K562 (cell line): ENCODE results near the gene IPCEF1. TPM values are rescaled to one million over a fixed set of nuclear protein-coding genes. Genes with fewer than 3 reads are reported as not detected.

Experiments used
- ATF1 ChIP-seq, 2 experiments: fragments of 450-650 bp in 1 of 2; IDR thresholded peaks; 2 replicates each; pipeline ENCODE4 v1.6.1; 2016; ENCODE audit warnings: missing compliant biosample characterization in 1 of 2, missing genetic modification characterization in 1 of 2
- CREB1 ChIP-seq, 2 experiments: sonication (generic) in 1 of 2; formaldehyde crosslinking in 1 of 2; IDR thresholded peaks; 2 replicates each; pipeline versions ENCODE4 v1.6.1 to v1.8.0; 2012 to 2022; ENCODE audit warnings: inconsistent platforms in 1 of 2, mild to moderate bottlenecking in 1 of 2, missing genetic modification reagents in 1 of 2, moderate library complexity in 1 of 2
- GATA2 ChIP-seq: sonication (generic); formaldehyde crosslinking; IDR thresholded peaks from 2 replicates; pipeline ENCODE4 v1.4.0; 2020; ENCODE audit warnings: mild to moderate bottlenecking, missing genetic modification reagents
- L3MBTL2 ChIP-seq: fragments of 450-650 bp; IDR thresholded peaks from 2 replicates; pipeline ENCODE4 v1.6.1; 2016; ENCODE audit warnings: mild to moderate bottlenecking, moderate library complexity
- MAFF ChIP-seq: IDR thresholded peaks from 2 replicates; pipeline ENCODE4 v1.6.1; 2012; ENCODE audit warnings: low read length, improper control_type of control experiment
- NBN ChIP-seq: fragments of 450-650 bp; IDR thresholded peaks from 2 replicates; pipeline ENCODE4 v1.6.1; 2016; ENCODE audit warnings: low read depth, mild to moderate bottlenecking
- POLR3G ChIP-seq: IDR thresholded peaks from 2 replicates; pipeline ENCODE4 v1.6.1; 2011; ENCODE audit not compliant: insufficient read length, insufficient replicate concordance; ENCODE audit errors: extremely low read depth
- RFX1 ChIP-seq: fragments of 450-650 bp; IDR thresholded peaks from 2 replicates; pipeline ENCODE4 v1.6.1; 2016; ENCODE audit warnings: mild to moderate bottlenecking, moderate library complexity
- SP1 ChIP-seq: sonication (generic); formaldehyde crosslinking; IDR thresholded peaks from 2 replicates; pipeline ENCODE4 v1.8.1; 2022; ENCODE audit warnings: mild to moderate bottlenecking, missing genetic modification reagents
- ZFP30 ChIP-seq: fragments of 250-450 bp; sonication (Bioruptor Pico); IDR thresholded peaks from 2 replicates; pipeline ENCODE4 v1.8.0; 2022; ENCODE audit warnings: moderate library complexity, mild to moderate bottlenecking, inconsistent platforms, borderline replicate concordance
- ZNF184 ChIP-seq: sonication (generic); formaldehyde crosslinking; IDR thresholded peaks from 2 replicates; pipeline ENCODE4 v1.5.0; 2020; ENCODE audit warnings: missing genetic modification reagents
- ZNF316 ChIP-seq: fragments of 450-650 bp; IDR thresholded peaks from 2 replicates; pipeline ENCODE4 v1.6.1; 2016
- ZSCAN29 ChIP-seq: fragments of 450-650 bp; IDR thresholded peaks from 2 replicates; pipeline ENCODE4 v1.6.1; 2017
- polyA plus RNA-seq, 8 experiments: library from polyadenylated mRNA; depleted of rRNA in 4 of 8; stranded (reverse) in 5 of 8; unstranded in 3 of 8; fragments of >200 nt; fragmentation: Nextera tagmentation in 2 of 8; fragmentation: Illumina TruSeq in 1 of 8; extraction: Ambion mirVana in 2 of 8; extraction: Trizol in 1 of 8; gene quantifications; 2 replicates each; pipeline versions ENCODE4 v1.2.1 to v1.2.3, GENCODE V29; 2011 to 2014; ENCODE audit warnings: inconsistent platforms in 1 of 8, missing spikeins in 1 of 8
- total RNA-seq, 7 experiments: library from RNA; depleted of rRNA in 6 of 7; stranded (reverse); fragments of >200 nt in 6 of 7; fragmentation: Illumina TruSeq in 2 of 7; extraction: Trizol in 2 of 7; gene quantifications; 2 replicates each; pipeline versions ENCODE4 v1.2.1 to v1.2.3, GENCODE V29; 2011 to 2021; ENCODE audit warnings: low replicate concordance in 1 of 7
- TF ChIP-seq, protein P1 (sequence below): sonication (generic); formaldehyde crosslinking; IDR thresholded peaks from 2 replicates; pipeline ENCODE4 v1.8.1; 2023; ENCODE audit warnings: mild to moderate bottlenecking, missing genetic modification reagents, moderate library complexity
- TF ChIP-seq, protein P2 (sequence below): fragments of 450-650 bp; IDR thresholded peaks from 2 replicates; pipeline ENCODE4 v1.6.1; 2018; ENCODE audit warnings: mild to moderate bottlenecking, low read depth; ENCODE audit not compliant: partially characterized antibody
- TF ChIP-seq, protein P3 (sequence below): sonication (generic); formaldehyde crosslinking; IDR thresholded peaks from 2 replicates; pipeline ENCODE4 v1.8.1; 2023; ENCODE audit warnings: mild to moderate bottlenecking, missing genetic modification reagents
- TF ChIP-seq, protein P4 (sequence below), 2 experiments: IDR thresholded peaks; 2 replicates each; pipeline ENCODE4 v1.6.1; 2011; ENCODE audit warnings: borderline replicate concordance in 1 of 2, control low read depth in 1 of 2, low read depth in 1 of 2, low read length in 1 of 2, mild to moderate bottlenecking in 1 of 2, mixed read lengths in 1 of 2, moderate library complexity in 1 of 2; ENCODE audit not compliant: insufficient read depth in 1 of 2, insufficient read length in 1 of 2, poor library complexity in 1 of 2, severe bottlenecking in 1 of 2; ENCODE audit errors: extremely low read depth in 1 of 2
- TF ChIP-seq, protein P5 (sequence below): fragments of 450-650 bp; IDR thresholded peaks from 2 replicates; pipeline ENCODE4 v1.6.1; 2017; ENCODE audit warnings: antibody characterized with exemption

Gene IPCEF1
- total and polyA plus RNA-seq, 9 of the 15 experiments (the other 6 are each of a cell fraction or from before 2014, with no cell fraction given), result 0.14 to 0.18 TPM; not detected in 7

DNA sequence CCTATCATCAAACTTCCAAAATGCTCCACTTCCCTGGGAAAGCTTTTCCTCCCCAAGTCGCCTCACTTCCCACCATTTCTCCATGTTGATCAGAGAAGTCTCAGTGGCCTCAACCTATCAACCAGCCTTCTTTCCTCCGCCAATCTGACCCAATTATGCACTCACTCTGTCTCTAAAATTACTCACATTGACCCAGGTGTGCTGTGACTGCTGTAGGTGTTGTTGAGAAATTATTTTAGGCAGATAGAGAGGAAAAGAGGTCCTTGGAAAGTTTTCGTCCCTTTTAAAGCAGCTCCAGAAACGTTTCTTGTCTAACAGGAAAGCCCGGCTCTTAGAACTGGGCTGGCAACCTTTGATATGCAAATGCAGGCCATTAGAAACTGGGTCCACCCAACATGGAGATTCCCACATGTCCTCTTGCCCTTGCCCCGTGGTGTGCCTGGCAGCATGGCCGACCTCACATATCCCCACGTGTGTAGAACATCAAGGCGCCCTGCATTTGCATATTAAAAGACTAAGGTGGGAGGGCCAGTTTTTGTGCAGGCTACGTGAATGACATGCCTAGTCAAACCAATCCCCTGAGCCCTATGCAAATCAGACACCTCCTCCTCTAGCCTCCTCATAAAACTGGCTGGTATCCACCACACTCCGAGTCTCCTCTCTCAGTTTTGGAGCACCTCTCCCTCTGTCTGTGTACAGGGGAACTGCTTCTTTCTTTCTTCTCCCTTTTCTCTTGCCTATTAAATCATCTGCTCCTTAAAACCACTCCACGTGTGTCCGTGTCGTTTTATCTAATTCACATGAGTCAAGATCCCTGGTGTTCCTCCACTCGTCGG, 12.9 kb downstream of the IPCEF1 start (continued):
- no peak for TF ChIP-seq CREB1 (IDR thresholded peaks at IDR 0.05)
- TF ChIP-seq CREB1 (CRISPR knock-in tag; IDR thresholded peaks at IDR 0.05), result 0 out of 2 replicates have a peak, but pooled peaks have one; percentile 26
- TF ChIP-seq, protein P1, sequence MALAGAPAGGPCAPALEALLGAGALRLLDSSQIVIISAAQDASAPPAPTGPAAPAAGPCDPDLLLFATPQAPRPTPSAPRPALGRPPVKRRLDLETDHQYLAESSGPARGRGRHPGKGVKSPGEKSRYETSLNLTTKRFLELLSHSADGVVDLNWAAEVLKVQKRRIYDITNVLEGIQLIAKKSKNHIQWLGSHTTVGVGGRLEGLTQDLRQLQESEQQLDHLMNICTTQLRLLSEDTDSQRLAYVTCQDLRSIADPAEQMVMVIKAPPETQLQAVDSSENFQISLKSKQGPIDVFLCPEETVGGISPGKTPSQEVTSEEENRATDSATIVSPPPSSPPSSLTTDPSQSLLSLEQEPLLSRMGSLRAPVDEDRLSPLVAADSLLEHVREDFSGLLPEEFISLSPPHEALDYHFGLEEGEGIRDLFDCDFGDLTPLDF, result peak; percentile 39; the same call in 1 of the 2 replicates
- TF ChIP-seq L3MBTL2, result no peak
- no peak for TF ChIP-seq RFX1
- no peak for TF ChIP-seq ATF1 (CRISPR knock-in tag; IDR thresholded peaks at IDR 0.05)
- 0 out of 2 replicates have a peak, but pooled peaks have one; percentile 42 for TF ChIP-seq ATF1 (tag; IDR thresholded peaks at IDR 0.05)
- no peak for TF ChIP-seq MAFF
- no peak for TF ChIP-seq ZNF184 (CRISPR knock-in tag)
- TF ChIP-seq POLR3G, result no peak
- TF ChIP-seq ZSCAN29, result no peak
- no peak for TF ChIP-seq ZNF316
- TF ChIP-seq ZFP30, result no peak
- TF ChIP-seq NBN, result no peak
- TF ChIP-seq GATA2 (CRISPR knock-in tag), result no peak
- TF ChIP-seq, protein P2, sequence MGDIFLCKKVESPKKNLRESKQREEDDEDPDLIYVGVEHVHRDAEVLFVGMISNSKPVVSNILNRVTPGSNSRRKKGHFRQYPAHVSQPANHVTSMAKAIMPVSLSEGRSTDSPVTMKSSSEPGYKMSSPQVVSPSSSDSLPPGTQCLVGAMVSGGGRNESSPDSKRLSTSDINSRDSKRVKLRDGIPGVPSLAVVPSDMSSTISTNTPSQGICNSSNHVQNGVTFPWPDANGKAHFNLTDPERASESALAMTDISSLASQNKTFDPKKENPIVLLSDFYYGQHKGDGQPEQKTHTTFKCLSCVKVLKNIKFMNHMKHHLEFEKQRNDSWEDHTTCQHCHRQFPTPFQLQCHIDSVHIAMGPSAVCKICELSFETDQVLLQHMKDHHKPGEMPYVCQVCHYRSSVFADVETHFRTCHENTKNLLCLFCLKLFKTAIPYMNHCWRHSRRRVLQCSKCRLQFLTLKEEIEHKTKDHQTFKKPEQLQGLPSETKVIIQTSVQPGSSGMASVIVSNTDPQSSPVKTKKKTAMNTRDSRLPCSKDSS, result no peak
- TF ChIP-seq, protein P3, sequence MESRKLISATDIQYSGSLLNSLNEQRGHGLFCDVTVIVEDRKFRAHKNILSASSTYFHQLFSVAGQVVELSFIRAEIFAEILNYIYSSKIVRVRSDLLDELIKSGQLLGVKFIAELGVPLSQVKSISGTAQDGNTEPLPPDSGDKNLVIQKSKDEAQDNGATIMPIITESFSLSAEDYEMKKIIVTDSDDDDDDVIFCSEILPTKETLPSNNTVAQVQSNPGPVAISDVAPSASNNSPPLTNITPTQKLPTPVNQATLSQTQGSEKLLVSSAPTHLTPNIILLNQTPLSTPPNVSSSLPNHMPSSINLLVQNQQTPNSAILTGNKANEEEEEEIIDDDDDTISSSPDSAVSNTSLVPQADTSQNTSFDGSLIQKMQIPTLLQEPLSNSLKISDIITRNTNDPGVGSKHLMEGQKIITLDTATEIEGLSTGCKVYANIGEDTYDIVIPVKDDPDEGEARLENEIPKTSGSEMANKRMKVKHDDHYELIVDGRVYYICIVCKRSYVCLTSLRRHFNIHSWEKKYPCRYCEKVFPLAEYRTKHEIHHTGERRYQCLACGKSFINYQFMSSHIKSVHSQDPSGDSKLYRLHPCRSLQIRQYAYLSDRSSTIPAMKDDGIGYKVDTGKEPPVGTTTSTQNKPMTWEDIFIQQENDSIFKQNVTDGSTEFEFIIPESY (CRISPR knock-in tag), result no peak
- no peak for TF ChIP-seq SP1 (CRISPR knock-in tag)
- TF ChIP-seq, protein P4, sequence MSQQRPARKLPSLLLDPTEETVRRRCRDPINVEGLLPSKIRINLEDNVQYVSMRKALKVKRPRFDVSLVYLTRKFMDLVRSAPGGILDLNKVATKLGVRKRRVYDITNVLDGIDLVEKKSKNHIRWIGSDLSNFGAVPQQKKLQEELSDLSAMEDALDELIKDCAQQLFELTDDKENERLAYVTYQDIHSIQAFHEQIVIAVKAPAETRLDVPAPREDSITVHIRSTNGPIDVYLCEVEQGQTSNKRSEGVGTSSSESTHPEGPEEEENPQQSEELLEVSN (IDR thresholded peaks at IDR 0.05; ENCODE audit: borderline replicate concordance in 1 of 2, extremely low read depth in 1 of 2, insufficient read depth in 1 of 2, insufficient read length in 1 of 2, low read depth in 1 of 2, low read length in 1 of 2, poor library complexity in 1 of 2, severe bottlenecking in 1 of 2), result peak; percentile 35 to 53
- TF ChIP-seq, protein P5, sequence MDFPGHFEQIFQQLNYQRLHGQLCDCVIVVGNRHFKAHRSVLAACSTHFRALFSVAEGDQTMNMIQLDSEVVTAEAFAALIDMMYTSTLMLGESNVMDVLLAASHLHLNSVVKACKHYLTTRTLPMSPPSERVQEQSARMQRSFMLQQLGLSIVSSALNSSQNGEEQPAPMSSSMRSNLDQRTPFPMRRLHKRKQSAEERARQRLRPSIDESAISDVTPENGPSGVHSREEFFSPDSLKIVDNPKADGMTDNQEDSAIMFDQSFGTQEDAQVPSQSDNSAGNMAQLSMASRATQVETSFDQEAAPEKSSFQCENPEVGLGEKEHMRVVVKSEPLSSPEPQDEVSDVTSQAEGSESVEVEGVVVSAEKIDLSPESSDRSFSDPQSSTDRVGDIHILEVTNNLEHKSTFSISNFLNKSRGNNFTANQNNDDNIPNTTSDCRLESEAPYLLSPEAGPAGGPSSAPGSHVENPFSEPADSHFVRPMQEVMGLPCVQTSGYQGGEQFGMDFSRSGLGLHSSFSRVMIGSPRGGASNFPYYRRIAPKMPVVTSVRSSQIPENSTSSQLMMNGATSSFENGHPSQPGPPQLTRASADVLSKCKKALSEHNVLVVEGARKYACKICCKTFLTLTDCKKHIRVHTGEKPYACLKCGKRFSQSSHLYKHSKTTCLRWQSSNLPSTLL, result no peak
